ENCODE measurements around the gene GON7.

GRCh38 chr14:93223565-93223964, 16.7 kb upstream of the GON7 start:
- TF ChIP-seq MAX (IDR thresholded peaks at IDR 0.05; ENCODE audit: low read depth, low read length) = no peak
- no peak for TF ChIP-seq POLR2A (IDR thresholded peaks at IDR 0.05; ENCODE audit: extremely low read depth, insufficient read length)
- no peak for TF ChIP-seq CTCF (IDR thresholded peaks at IDR 0.05; ENCODE audit: low read depth, low read length)
- TF ChIP-seq MYC (IDR thresholded peaks at IDR 0.05; ENCODE audit: low read depth, low read length) = no peak
